ENCODE results near the gene NOC2L.

NOC2L gene

GRCh38 chr1:958823-959730 is at the start of gene NOC2L:
TSS of gene NOC2L (minus strand) at chr1:959256. CDS start at chr1:959240, 16 bp downstream.
- Histone ChIP-seq H3K27me3 (ENCODE audit: control insufficient read depth, insufficient read depth, low read length) (no peaks in the 10 kb centered on the region), H3K27ac (ENCODE audit: low read depth, low read length) (peak within 1 kb of the TSS; percentile 22), H3K9ac (ENCODE audit: low read length) (peak within 1 kb of the TSS; percentile 57), H3K4me1 (ENCODE audit: control insufficient read depth, insufficient read depth, low read length) (peaks cover 4% of the 10 kb centered on the region), H3K4me3 (ENCODE audit: low read length) (peak within 1 kb of the TSS; percentile 94), H3K36me3 (ENCODE audit: control insufficient read depth, insufficient read depth, low read length) (peaks cover 19% of the 10 kb centered on the region)

GRCh38 chr1:1006305-1007159 is 47.5 kb upstream of the NOC2L start:
- H3K4me3 ChIP-seq (ENCODE audit: low read length): peak overlapping the region; percentile 15
- no peak overlapping the region for H3K9ac ChIP-seq (ENCODE audit: low read length)
- H3K27ac ChIP-seq (ENCODE audit: low read depth, low read length): no peak overlapping the region
- peaks cover 7% of the 10 kb centered on the region for H3K27me3 ChIP-seq (ENCODE audit: control insufficient read depth, insufficient read depth, low read length)
- no peaks in the 10 kb centered on the region for H3K36me3 ChIP-seq (ENCODE audit: control insufficient read depth, insufficient read depth, low read length)
- peaks cover 7% of the 10 kb centered on the region for H3K4me1 ChIP-seq (ENCODE audit: control insufficient read depth, insufficient read depth, low read length)

GRCh38 chr1:1005774-1006304 is 46.8 kb upstream of the NOC2L start:
- Histone ChIP-seq H3K36me3 (ENCODE audit: control insufficient read depth, insufficient read depth, low read length) (no peaks in the 10 kb centered on the region), H3K9ac (ENCODE audit: low read length) (peak overlapping the region; percentile 21), H3K4me3 (ENCODE audit: low read length) (peak overlapping the region; percentile 15), H3K27ac (ENCODE audit: low read depth, low read length) (no peak overlapping the region), H3K27me3 (ENCODE audit: control insufficient read depth, insufficient read depth, low read length) (peaks cover 7% of the 10 kb centered on the region), H3K4me1 (ENCODE audit: control insufficient read depth, insufficient read depth, low read length) (peaks cover 7% of the 10 kb centered on the region)

GRCh38 chr1:1004780-1005697 is 46.0 kb upstream of the NOC2L start:
- H3K27me3 ChIP-seq (ENCODE audit: control insufficient read depth, insufficient read depth, low read length): peaks cover 7% of the 10 kb centered on the region
- no peak overlapping the region for H3K27ac ChIP-seq (ENCODE audit: low read depth, low read length)
- no peaks in the 10 kb centered on the region for H3K36me3 ChIP-seq (ENCODE audit: control insufficient read depth, insufficient read depth, low read length)

GRCh38 chr1:1004420-1004779 is 45.3 kb upstream of the NOC2L start:
- Histone ChIP-seq H3K9ac (ENCODE audit: low read length) (no peak overlapping the region), H3K36me3 (ENCODE audit: control insufficient read depth, insufficient read depth, low read length) (no peaks in the 10 kb centered on the region), H3K27me3 (ENCODE audit: control insufficient read depth, insufficient read depth, low read length) (peaks cover 7% of the 10 kb centered on the region), H3K27ac (ENCODE audit: low read depth, low read length) (no peak overlapping the region), H3K4me1 (ENCODE audit: control insufficient read depth, insufficient read depth, low read length) (peaks cover 7% of the 10 kb centered on the region), H3K4me3 (ENCODE audit: low read length) (no peak overlapping the region)

More at GRCh38 chr1:1004780-1005697, 46.0 kb upstream of the NOC2L start:
- Histone ChIP-seq H3K9ac (ENCODE audit: low read length) (no peak overlapping the region), H3K4me3 (ENCODE audit: low read length) (no peak overlapping the region), H3K4me1 (ENCODE audit: control insufficient read depth, insufficient read depth, low read length) (peaks cover 7% of the 10 kb centered on the region)

- Histone ChIP-seq H3K36me3 (ENCODE audit: control insufficient read depth, insufficient read depth, low read length) (no peaks in the 10 kb centered on the region), H3K27ac (ENCODE audit: low read depth, low read length) (no peak overlapping the region), H3K9ac (ENCODE audit: low read length) (no peak overlapping the region), H3K27me3 (ENCODE audit: control insufficient read depth, insufficient read depth, low read length) (peaks cover 7% of the 10 kb centered on the region), H3K4me3 (ENCODE audit: low read length) (no peak overlapping the region), H3K4me1 (ENCODE audit: control insufficient read depth, insufficient read depth, low read length) (peaks cover 7% of the 10 kb centered on the region)
These were observed 44.8 kb upstream of the NOC2L start for GRCh38 chr1:1003618-1004419.

DNA sequence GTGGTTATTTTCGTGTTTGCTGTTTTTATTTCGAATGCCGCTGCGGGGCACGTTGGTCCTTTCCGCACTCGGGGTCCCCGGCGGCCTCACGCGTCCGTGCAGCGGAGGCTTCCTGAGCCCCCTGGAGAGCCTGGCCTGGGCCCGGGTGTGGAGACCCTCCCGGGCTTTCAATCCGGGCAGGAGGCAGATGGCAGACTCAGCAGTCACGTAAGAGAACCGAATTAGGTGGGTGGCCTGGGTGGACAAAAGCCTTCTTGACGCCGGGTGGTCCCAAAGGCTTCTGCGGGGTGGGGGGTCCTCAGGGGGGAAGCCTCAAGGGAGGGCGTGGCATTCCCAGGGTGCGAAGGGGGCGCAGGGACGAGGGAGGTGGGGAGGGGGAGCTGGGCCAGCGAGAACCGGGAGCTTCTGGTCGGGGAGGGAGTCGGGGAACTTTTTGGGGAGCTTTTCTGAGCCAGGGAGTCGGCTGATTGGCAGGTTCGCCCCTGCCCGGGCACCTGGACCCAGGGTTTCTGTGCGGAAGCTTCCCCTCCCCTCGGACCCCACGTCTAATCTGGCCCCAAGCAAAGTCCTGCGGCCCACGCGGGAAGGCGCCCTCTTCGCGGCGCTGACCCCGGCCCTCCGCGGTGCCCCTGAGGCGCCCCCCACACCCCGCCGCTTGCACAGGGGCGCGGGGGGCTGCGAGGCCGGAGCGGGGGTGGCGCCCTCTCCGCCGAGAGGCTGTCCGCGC is 42.2 kb upstream of the NOC2L start:
- Histone ChIP-seq H3K36me3 (ENCODE audit: control insufficient read depth, insufficient read depth, low read length) (no peaks in the 10 kb centered on the region), H3K4me3 (ENCODE audit: low read length) (peak overlapping the region; percentile 70), H3K4me1 (ENCODE audit: control insufficient read depth, insufficient read depth, low read length) (peaks cover 7% of the 10 kb centered on the region), H3K27ac (ENCODE audit: low read depth, low read length) (peak overlapping the region; percentile 98), H3K9ac (ENCODE audit: low read length) (no peak overlapping the region), H3K27me3 (ENCODE audit: control insufficient read depth, insufficient read depth, low read length) (peaks cover 7% of the 10 kb centered on the region)

- Histone ChIP-seq H3K27ac (ENCODE audit: low read depth, low read length) (peak overlapping the region; percentile 98), H3K4me1 (ENCODE audit: control insufficient read depth, insufficient read depth, low read length) (peaks cover 6% of the 10 kb centered on the region), H3K36me3 (ENCODE audit: control insufficient read depth, insufficient read depth, low read length) (no peaks in the 10 kb centered on the region), H3K4me3 (ENCODE audit: low read length) (peak overlapping the region; percentile 70), H3K9ac (ENCODE audit: low read length) (no peak overlapping the region), H3K27me3 (ENCODE audit: control insufficient read depth, insufficient read depth, low read length) (peaks cover 7% of the 10 kb centered on the region)
These were observed 41.5 kb upstream of the NOC2L start for GRCh38 chr1:1000357-1001056.

GRCh38 chr1:999725-1000356 is 40.8 kb upstream of the NOC2L start, which contains the start of gene HES4:
TSS of gene HES4 (minus strand) at chr1:1000097. CDS start at chr1:999973, 124 bp downstream.
- peak within 1 kb of the TSS; percentile 70 for H3K4me3 ChIP-seq (ENCODE audit: low read length)
- H3K9ac ChIP-seq (ENCODE audit: low read length): peak within 1 kb of the TSS; percentile 30
- no peaks in the 10 kb centered on the region for H3K36me3 ChIP-seq (ENCODE audit: control insufficient read depth, insufficient read depth, low read length)
- no peaks in the 10 kb centered on the region for H3K4me1 ChIP-seq (ENCODE audit: control insufficient read depth, insufficient read depth, low read length)
- H3K27ac ChIP-seq (ENCODE audit: low read depth, low read length): peak within 1 kb of the TSS; percentile 98
- H3K27me3 ChIP-seq (ENCODE audit: control insufficient read depth, insufficient read depth, low read length): peaks cover 7% of the 10 kb centered on the region

Data from rectal smooth muscle tissue (tissue), 1 donor.